ENCODE results near the gene TLR3.

GRCh38 chr4:186020793-186021407 is 48.1 kb upstream of the TLR3 start:
- TF ChIP-seq POLR2A (IDR thresholded peaks at IDR 0.05; ENCODE audit: low read depth, low read length) (no peak), CTCF (IDR thresholded peaks at IDR 0.05; ENCODE audit: extremely low read depth in 1 of 2, insufficient read depth in 1 of 2, low read depth in 1 of 2, low read length in 2 of 2) (no peak)
